GM19025 (cell line): Measurements from ENCODE around the gene ATXN10.

ENCODE experiments used
- ATAC-seq: cut with Tn5 transposase; IDR thresholded peaks from one replicate; pipeline ENCODE4 v1.9.1; 2021; ENCODE audit warnings: mild to moderate bottlenecking, low read depth, moderate library complexity; ENCODE audit not compliant: unreplicated experiment

Gene ATXN10

GRCh38 chr22:45886540-45886939, 214.9 kb downstream of the ATXN10 start:
- no peak for ATAC-seq

GRCh38 chr22:45887202-45888131, 215.8 kb downstream of the ATXN10 start:
- ATAC-seq, result no peak

GRCh38 chr22:45888221-45889092, 216.8 kb downstream of the ATXN10 start:
- ATAC-seq, result no peak

GRCh38 chr22:45889093-45889538, 217.5 kb downstream of the ATXN10 start:
- no peak for ATAC-seq

- no peak for ATAC-seq
These were observed 218.1 kb downstream of the ATXN10 start for GRCh38 chr22:45889539-45890350.

GRCh38 chr22:45890351-45890635, 218.7 kb downstream of the ATXN10 start:
- no peak for ATAC-seq

- no peak for ATAC-seq
These were observed 219.4 kb downstream of the ATXN10 start for GRCh38 chr22:45891021-45891421.

GRCh38 chr22:45891471-45891995, 219.9 kb downstream of the ATXN10 start:
- ATAC-seq, result no peak

- ATAC-seq, result no peak
These were observed 220.5 kb downstream of the ATXN10 start for GRCh38 chr22:45891996-45892621.

GRCh38 chr22:45892681-45893461, 221.2 kb downstream of the ATXN10 start:
- ATAC-seq, result no peak

GRCh38 chr22:45893516-45893915, 221.9 kb downstream of the ATXN10 start:
- ATAC-seq, result no peak
